Left ventricle myocardium inferior (tissue), 1 donor: Measurements from ENCODE around the gene FOXA1. TPM values are rescaled to one million over a fixed set of nuclear protein-coding genes. Genes with fewer than 3 reads are reported as not detected.

ENCODE experiments used
- DNase-seq: peaks from one replicate; pipeline ENCODE4 v3.0.0-alpha.2; 2020
- H3K27ac ChIP-seq: fragments of 200-600 bp; replicated peaks from 2 replicates; pipeline ENCODE4 v1.8.0; 2021
- H3K27me3 ChIP-seq: fragments of 200-600 bp; 2 replicates; pipeline ENCODE4 v1.8.0; 2021; ENCODE audit warnings: low read depth
- H3K36me3 ChIP-seq: fragments of 200-600 bp; 2 replicates; pipeline ENCODE4 v1.8.0; 2021
- H3K4me1 ChIP-seq: fragments of 200-600 bp; 2 replicates; pipeline ENCODE4 v1.8.0; 2021
- H3K4me3 ChIP-seq: fragments of 200-600 bp; 2 replicates; pipeline ENCODE4 v1.8.0; 2021; ENCODE audit warnings: mild to moderate bottlenecking, moderate library complexity
- H3K9me3 ChIP-seq: fragments of 200-600 bp; replicated peaks from 2 replicates; pipeline ENCODE4 v1.8.0; 2021
- CTCF ChIP-seq: fragments of 200-600 bp; IDR thresholded peaks from 2 replicates; pipeline ENCODE4 v1.8.0; 2021; ENCODE audit warnings: antibody characterized with exemption, mild to moderate bottlenecking, borderline replicate concordance
- intact Hi-C: fragments of 100-400 bp; cut with micrococcal nuclease; formaldehyde crosslinking; loops from one replicate; pipeline ENCODE4 v1.11.0; 2022
- total RNA-seq: library from RNA; stranded (reverse); fragmentation: NEBNext Ultra II Directional; extraction: Animal tissue kit (Norgen Biotek cat#: 25700); gene quantifications from one replicate; pipeline ENCODE4 v1.2.1, GENCODE V29; 2021
- donor health status: DM: no; HTN: yes; CAD: no; lungs with severe emphysema.

Gene FOXA1
- total RNA-seq, 1 donor from 2014 or later = not detected

- no peak for DNase-seq
- no peak overlapping the region for H3K27ac ChIP-seq
- peaks cover 29% of the 10 kb centered on the region for H3K9me3 ChIP-seq
- no peak overlapping the region for H3K4me3 ChIP-seq
- H3K27me3 ChIP-seq = peaks cover 69% of the 10 kb centered on the region
- no peak for TF ChIP-seq CTCF
- H3K36me3 ChIP-seq = no peaks in the 10 kb centered on the region
- H3K4me1 ChIP-seq = peaks cover 9% of the 10 kb centered on the region
- intact Hi-C loops = no loop called here
Observed at GRCh38 chr14:37620856-37621255, 25.8 kb upstream of the FOXA1 start.

GRCh38 chr14:37618498-37619028 is 23.5 kb upstream of the FOXA1 start:
- intact Hi-C loops = no loop called here
- no peak for TF ChIP-seq CTCF
- H3K27ac ChIP-seq = no peak overlapping the region
- peaks cover 3% of the 10 kb centered on the region for H3K36me3 ChIP-seq
- H3K27me3 ChIP-seq = peaks cover 64% of the 10 kb centered on the region
- peaks cover 9% of the 10 kb centered on the region for H3K4me1 ChIP-seq
- no peak overlapping the region for H3K4me3 ChIP-seq
- DNase-seq = no peak
- H3K9me3 ChIP-seq = peaks cover 51% of the 10 kb centered on the region

- no peak for TF ChIP-seq CTCF
- H3K36me3 ChIP-seq = peaks cover 3% of the 10 kb centered on the region
- no peak overlapping the region for H3K27ac ChIP-seq
- H3K4me1 ChIP-seq = peaks cover 9% of the 10 kb centered on the region
- H3K4me3 ChIP-seq = no peak overlapping the region
- H3K27me3 ChIP-seq = peaks cover 64% of the 10 kb centered on the region
- no peak for DNase-seq
- intact Hi-C loops = no loop called here
- H3K9me3 ChIP-seq = peaks cover 58% of the 10 kb centered on the region
Observed at GRCh38 chr14:37617864-37618365, 22.9 kb upstream of the FOXA1 start.

GRCh38 chr14:37616853-37617252 is 21.8 kb upstream of the FOXA1 start:
- intact Hi-C loops = no loop called here
- no peak for DNase-seq
- Histone ChIP-seq H3K9me3 (peaks cover 68% of the 10 kb centered on the region), H3K36me3 (peaks cover 3% of the 10 kb centered on the region), H3K27ac (no peak overlapping the region), H3K27me3 (peaks cover 64% of the 10 kb centered on the region), H3K4me3 (no peak overlapping the region), H3K4me1 (no peaks in the 10 kb centered on the region)
- no peak for TF ChIP-seq CTCF

- intact Hi-C loops = no loop called here
- DNase-seq = no peak
- peaks cover 71% of the 10 kb centered on the region for H3K9me3 ChIP-seq
- no peak for TF ChIP-seq CTCF
- peaks cover 64% of the 10 kb centered on the region for H3K27me3 ChIP-seq
- peaks cover 3% of the 10 kb centered on the region for H3K36me3 ChIP-seq
- no peak overlapping the region for H3K4me3 ChIP-seq
- H3K4me1 ChIP-seq = no peaks in the 10 kb centered on the region
- H3K27ac ChIP-seq = no peak overlapping the region
Observed at GRCh38 chr14:37615582-37616289, 20.7 kb upstream of the FOXA1 start.
